Ishikawa (cell line): ENCODE data around the gene EREG.

Source experiments
- CEBPB ChIP-seq: IDR thresholded peaks from 2 replicates; pipeline ENCODE4 v1.6.1; 2012
- CREB1 ChIP-seq: IDR thresholded peaks from 2 replicates; pipeline ENCODE4 v1.6.1; 2012; ENCODE audit warnings: low read depth
- EGR1 ChIP-seq: IDR thresholded peaks from 2 replicates; pipeline ENCODE4 v1.6.1; 2012
- EP300 ChIP-seq: IDR thresholded peaks from 2 replicates; pipeline ENCODE4 v1.6.1; 2012; ENCODE audit warnings: borderline replicate concordance
- FOXM1 ChIP-seq: IDR thresholded peaks from 2 replicates; pipeline ENCODE4 v1.6.1; 2012; ENCODE audit warnings: low read depth, borderline replicate concordance
- NFIC ChIP-seq: IDR thresholded peaks from 2 replicates; pipeline ENCODE4 v1.6.1; 2012
- RAD21 ChIP-seq: IDR thresholded peaks from 2 replicates; pipeline ENCODE4 v1.6.1; 2012; ENCODE audit warnings: low read depth
- TAF1 ChIP-seq: IDR thresholded peaks from 2 replicates; pipeline ENCODE4 v1.6.1; 2012; ENCODE audit warnings: low read depth, mild to moderate bottlenecking
- TCF12 ChIP-seq: IDR thresholded peaks from 2 replicates; pipeline ENCODE4 v1.6.1; 2012; ENCODE audit warnings: low read depth
- TEAD4 ChIP-seq: IDR thresholded peaks from 2 replicates; pipeline ENCODE4 v1.6.1; 2012
- YY1 ChIP-seq: IDR thresholded peaks from 2 replicates; pipeline ENCODE4 v1.6.1; 2012; ENCODE audit warnings: low read depth
- ZBTB7A ChIP-seq: IDR thresholded peaks from 2 replicates; pipeline ENCODE4 v1.6.1; 2012; ENCODE audit warnings: low read depth
- TF ChIP-seq, protein P1 (sequence below): IDR thresholded peaks from 2 replicates; pipeline ENCODE4 v1.6.1; 2012
- TF ChIP-seq, protein P2 (sequence below): IDR thresholded peaks from 2 replicates; pipeline ENCODE4 v1.6.1; 2012
- TF ChIP-seq, protein P3 (sequence below): IDR thresholded peaks from 2 replicates; pipeline ENCODE4 v1.6.1; 2012; ENCODE audit warnings: low read depth, mild to moderate bottlenecking

Gene EREG

DNA sequence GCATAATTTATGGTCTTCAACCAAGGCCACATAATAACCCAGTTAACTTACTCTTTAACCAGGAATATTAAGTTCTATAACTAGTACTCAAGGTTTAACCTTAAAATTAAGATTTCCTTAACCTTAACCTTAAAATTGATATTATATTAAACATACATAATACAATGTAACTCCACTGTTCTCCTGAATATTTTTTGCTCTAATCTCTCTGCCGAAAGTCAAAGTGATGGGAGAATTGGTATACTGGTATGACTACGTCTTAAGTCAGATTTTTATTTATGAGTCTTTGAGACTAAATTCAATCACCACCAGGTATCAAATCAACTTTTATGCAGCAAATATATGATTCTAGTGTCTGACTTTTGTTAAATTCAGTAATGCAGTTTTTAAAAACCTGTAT is 22.8 kb downstream of the EREG start:
- TF ChIP-seq, protein P1, sequence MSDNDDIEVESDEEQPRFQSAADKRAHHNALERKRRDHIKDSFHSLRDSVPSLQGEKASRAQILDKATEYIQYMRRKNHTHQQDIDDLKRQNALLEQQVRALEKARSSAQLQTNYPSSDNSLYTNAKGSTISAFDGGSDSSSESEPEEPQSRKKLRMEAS, result no peak
- TF ChIP-seq CEBPB (no peak), YY1 (no peak), TEAD4 (no peak), EGR1 (no peak)
- TF ChIP-seq, protein P2, sequence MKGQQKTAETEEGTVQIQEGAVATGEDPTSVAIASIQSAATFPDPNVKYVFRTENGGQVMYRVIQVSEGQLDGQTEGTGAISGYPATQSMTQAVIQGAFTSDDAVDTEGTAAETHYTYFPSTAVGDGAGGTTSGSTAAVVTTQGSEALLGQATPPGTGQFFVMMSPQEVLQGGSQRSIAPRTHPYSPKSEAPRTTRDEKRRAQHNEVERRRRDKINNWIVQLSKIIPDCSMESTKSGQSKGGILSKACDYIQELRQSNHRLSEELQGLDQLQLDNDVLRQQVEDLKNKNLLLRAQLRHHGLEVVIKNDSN, result no peak

GRCh38 chr4:74389494-74389893 is 24.5 kb downstream of the EREG start:
- TF ChIP-seq NFIC, result no peak
- TF ChIP-seq TCF12, result no peak
- no peak for TF ChIP-seq YY1
- TF ChIP-seq EP300, result no peak
- TF ChIP-seq EGR1, result no peak
- TF ChIP-seq CEBPB, result no peak
- no peak for TF ChIP-seq ZBTB7A
- no peak for TF ChIP-seq TAF1
- TF ChIP-seq, protein P1, result no peak
- no peak for TF ChIP-seq TEAD4
- no peak for TF ChIP-seq RAD21
- no peak for TF ChIP-seq FOXM1
- TF ChIP-seq, protein P3, sequence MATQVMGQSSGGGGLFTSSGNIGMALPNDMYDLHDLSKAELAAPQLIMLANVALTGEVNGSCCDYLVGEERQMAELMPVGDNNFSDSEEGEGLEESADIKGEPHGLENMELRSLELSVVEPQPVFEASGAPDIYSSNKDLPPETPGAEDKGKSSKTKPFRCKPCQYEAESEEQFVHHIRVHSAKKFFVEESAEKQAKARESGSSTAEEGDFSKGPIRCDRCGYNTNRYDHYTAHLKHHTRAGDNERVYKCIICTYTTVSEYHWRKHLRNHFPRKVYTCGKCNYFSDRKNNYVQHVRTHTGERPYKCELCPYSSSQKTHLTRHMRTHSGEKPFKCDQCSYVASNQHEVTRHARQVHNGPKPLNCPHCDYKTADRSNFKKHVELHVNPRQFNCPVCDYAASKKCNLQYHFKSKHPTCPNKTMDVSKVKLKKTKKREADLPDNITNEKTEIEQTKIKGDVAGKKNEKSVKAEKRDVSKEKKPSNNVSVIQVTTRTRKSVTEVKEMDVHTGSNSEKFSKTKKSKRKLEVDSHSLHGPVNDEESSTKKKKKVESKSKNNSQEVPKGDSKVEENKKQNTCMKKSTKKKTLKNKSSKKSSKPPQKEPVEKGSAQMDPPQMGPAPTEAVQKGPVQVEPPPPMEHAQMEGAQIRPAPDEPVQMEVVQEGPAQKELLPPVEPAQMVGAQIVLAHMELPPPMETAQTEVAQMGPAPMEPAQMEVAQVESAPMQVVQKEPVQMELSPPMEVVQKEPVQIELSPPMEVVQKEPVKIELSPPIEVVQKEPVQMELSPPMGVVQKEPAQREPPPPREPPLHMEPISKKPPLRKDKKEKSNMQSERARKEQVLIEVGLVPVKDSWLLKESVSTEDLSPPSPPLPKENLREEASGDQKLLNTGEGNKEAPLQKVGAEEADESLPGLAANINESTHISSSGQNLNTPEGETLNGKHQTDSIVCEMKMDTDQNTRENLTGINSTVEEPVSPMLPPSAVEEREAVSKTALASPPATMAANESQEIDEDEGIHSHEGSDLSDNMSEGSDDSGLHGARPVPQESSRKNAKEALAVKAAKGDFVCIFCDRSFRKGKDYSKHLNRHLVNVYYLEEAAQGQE, result no peak
- TF ChIP-seq, protein P2, result no peak
- no peak for TF ChIP-seq CREB1

- TF ChIP-seq EGR1 (no peak), CEBPB (no peak), FOXM1 (no peak), RAD21 (no peak), TAF1 (no peak), ZBTB7A (no peak), EP300 (no peak), YY1 (no peak), TCF12 (no peak), NFIC (no peak)
- TF ChIP-seq, protein P2, result no peak
- TF ChIP-seq, protein P3, result no peak
These were observed 25.7 kb downstream of the EREG start for GRCh38 chr4:74390677-74391076.

GRCh38 chr4:74391346-74391745 is 26.4 kb downstream of the EREG start:
- TF ChIP-seq RAD21 (no peak), ZBTB7A (no peak), FOXM1 (no peak), CREB1 (no peak), TEAD4 (no peak), TCF12 (no peak), NFIC (no peak), EGR1 (no peak)
- TF ChIP-seq, protein P1, result no peak
- TF ChIP-seq, protein P3, result no peak
